Dermis microvascular lymphatic vessel endothelial cell (primary cell): Measurements from ENCODE around the gene WHRN. TPM values are rescaled to one million over a fixed set of nuclear protein-coding genes. Genes with fewer than 3 reads are reported as not detected.

Experiments
- DNase-seq, 2 donors: peaks; one replicate each; pipeline versions ENCODE4 v3.0.0 to v3.0.0-alpha.2; 2010; ENCODE audit warnings: low read depth in 2 of 2
- total RNA-seq: library from RNA; depleted of rRNA; stranded (reverse); fragments of >200 nt; gene quantifications from 2 replicates; pipeline ENCODE4 v1.2.1, GENCODE V29; 2014

Gene WHRN
- total RNA-seq, 1 donor from 2014 or later: 0.13 TPM

DNA sequence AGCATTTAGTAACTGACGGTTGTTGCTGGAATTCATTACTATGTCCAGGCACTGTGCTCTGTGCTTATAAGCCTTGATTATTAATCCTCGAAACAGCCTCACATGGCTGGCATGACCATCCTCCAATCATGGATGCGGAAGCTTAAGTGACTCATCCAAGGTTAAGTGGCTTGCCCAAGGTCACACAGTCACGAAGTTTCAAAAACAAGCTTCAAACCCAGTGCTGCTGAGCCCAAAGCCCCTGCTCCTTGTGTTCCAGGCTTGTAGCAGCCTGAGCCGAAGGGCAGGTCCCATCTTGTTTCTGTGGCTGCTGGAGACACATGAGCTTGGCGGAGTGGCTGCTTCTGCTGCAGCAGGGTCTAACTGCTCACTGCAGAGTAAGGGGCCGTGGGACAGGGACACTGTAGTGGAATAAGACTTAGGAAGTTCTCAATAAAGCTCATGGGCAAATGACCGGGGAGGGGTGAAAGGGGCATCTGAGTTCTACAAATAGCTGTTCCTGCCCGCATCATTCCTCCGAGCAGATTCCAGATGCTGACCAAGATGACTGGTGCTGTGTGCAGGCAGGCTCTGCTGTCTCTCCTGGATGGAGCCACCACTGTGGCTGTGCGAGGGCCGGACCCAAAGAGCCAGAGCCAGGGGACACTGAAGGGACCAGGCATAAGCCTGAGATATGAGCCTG is 32.4 kb downstream of the WHRN start:
- DNase-seq: no peak

DNA sequence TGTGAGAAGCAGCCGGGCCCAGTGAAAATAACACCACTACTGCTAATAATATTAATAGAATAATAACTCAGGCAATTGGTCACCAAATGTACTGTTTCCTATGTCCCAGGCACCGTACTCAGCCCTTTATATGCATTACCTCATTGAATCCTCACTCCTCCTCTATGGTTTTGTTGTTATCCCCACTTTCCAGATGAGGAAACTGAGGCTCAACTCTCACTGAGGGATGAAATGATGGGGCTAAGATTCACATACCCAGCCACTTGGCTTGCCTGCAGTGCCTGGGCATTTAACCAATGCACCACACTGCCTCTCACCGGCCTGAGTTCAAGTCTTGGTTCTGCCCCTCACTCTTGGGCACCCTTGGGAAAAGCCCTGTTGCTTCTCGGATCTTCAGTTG is 34.1 kb downstream of the WHRN start:
- DNase-seq: no peak

- no peak for DNase-seq
Observed at GRCh38 chr9:114470581-114470980, 34.7 kb downstream of the WHRN start.

GRCh38 chr9:114470121-114470520 is 35.2 kb downstream of the WHRN start:
- DNase-seq: no peak

- no peak for DNase-seq
Observed at GRCh38 chr9:114469091-114469853, 36.0 kb downstream of the WHRN start.

DNA sequence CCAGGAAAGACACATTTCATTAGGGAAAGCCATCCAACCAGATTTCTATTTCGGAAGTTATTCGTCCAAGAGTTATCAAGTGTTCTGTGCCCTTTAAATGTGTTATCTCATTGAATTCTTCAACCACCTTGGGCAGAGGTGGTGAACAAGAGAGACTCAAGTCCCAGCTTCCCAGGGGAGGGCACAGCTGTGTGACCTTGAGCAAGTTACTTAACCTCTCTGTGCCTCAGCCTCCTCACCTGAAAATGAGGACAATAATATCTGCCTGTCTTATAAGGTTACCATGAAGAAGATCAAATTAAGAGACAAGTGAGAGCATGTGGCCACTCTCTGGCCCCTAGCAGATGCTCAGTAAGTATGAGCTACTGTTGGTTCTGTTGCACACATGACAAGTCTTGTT is 37.4 kb downstream of the WHRN start:
- no peak for DNase-seq

GRCh38 chr9:114467226-114467750 is 38.0 kb downstream of the WHRN start:
- DNase-seq: no peak

- DNase-seq: no peak
Observed at GRCh38 chr9:114465906-114466900, 39.1 kb downstream of the WHRN start.

- no peak for DNase-seq
Observed at GRCh38 chr9:114465417-114465816, 39.9 kb downstream of the WHRN start.

GRCh38 chr9:114464281-114465051 is 40.8 kb downstream of the WHRN start:
- no peak for DNase-seq

DNA sequence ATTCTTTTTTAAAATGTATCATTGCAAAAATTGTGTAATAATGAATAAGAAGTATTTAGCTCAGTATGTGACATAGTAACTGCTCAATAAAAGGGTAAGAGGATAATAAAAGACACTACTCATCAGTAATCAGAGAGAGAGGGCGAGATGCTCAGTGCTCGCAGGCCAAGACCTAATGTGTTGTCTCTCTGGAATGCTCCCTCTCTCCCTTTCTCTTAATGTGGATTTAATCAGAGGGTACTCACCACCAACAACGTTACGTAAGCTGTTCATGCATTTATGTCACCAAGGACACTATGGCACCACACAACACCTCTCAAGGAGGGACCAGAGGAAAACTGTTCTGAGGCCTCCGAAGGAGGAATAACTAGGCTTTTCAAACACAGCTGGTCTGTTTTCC is 42.5 kb downstream of the WHRN start:
- DNase-seq: no peak

GRCh38 chr9:114461468-114461867 is 43.8 kb downstream of the WHRN start:
- no peak for DNase-seq

GRCh38 chr9:114460513-114461199 is 44.6 kb downstream of the WHRN start:
- no peak for DNase-seq

- DNase-seq: no peak
Observed at GRCh38 chr9:114459464-114459863, 45.8 kb downstream of the WHRN start.

- no peak for DNase-seq
Observed at GRCh38 chr9:114456929-114457328, 48.3 kb downstream of the WHRN start.

GRCh38 chr9:114454652-114455051 is 50.6 kb downstream of the WHRN start:
- no peak for DNase-seq

GRCh38 chr9:114452219-114453165 is 52.8 kb downstream of the WHRN start:
- DNase-seq: peak; percentile 10 to 57

- no peak for DNase-seq
Observed at GRCh38 chr9:114451707-114452031, 53.6 kb downstream of the WHRN start.
